H9 (cell line): ENCODE data around the gene MCAT. TPM values are rescaled to one million over a fixed set of nuclear protein-coding genes. Genes with fewer than 3 reads are reported as not detected.

ENCODE experiments used
- DNase-seq: peaks from one replicate; pipeline ENCODE4 v3.0.0-alpha.2; 2017
- H2AFZ ChIP-seq: one replicate; pipeline ENCODE4 v1.6.1; 2013; ENCODE audit warnings: mild to moderate bottlenecking, low read length, control low read depth, moderate library complexity
- H2AK5ac ChIP-seq: 2 replicates; pipeline ENCODE4 v1.6.1; 2013; ENCODE audit warnings: low read length, control low read depth, mixed read lengths; ENCODE audit not compliant: insufficient read length
- H2BK120ac ChIP-seq: one replicate; pipeline ENCODE4 v1.6.1; 2013; ENCODE audit warnings: low read depth, mild to moderate bottlenecking, low read length, control low read depth, inconsistent platforms; ENCODE audit not compliant: poor library complexity, severe bottlenecking
- H2BK12ac ChIP-seq: 2 replicates; pipeline ENCODE4 v1.6.1; 2013; ENCODE audit warnings: low read length, control low read depth, mixed read lengths, low read depth; ENCODE audit not compliant: insufficient read length
- H2BK15ac ChIP-seq: 2 replicates; pipeline ENCODE4 v1.6.1; 2013; ENCODE audit warnings: low read depth, low read length, control low read depth
- H2BK20ac ChIP-seq: one replicate; pipeline ENCODE4 v1.6.1; 2013; ENCODE audit warnings: low read depth, mild to moderate bottlenecking, low read length, control low read depth, inconsistent platforms; ENCODE audit not compliant: poor library complexity, severe bottlenecking
- H2BK5ac ChIP-seq: 2 replicates; pipeline ENCODE4 v1.6.1; 2013; ENCODE audit warnings: low read length, control low read depth, mixed read lengths; ENCODE audit not compliant: insufficient read length
- H3K14ac ChIP-seq: 2 replicates; pipeline ENCODE4 v1.6.1; 2013; ENCODE audit warnings: low read length, control low read depth; ENCODE audit not compliant: insufficient read depth
- H3K18ac ChIP-seq: 2 replicates; pipeline ENCODE4 v1.6.1; 2013; ENCODE audit warnings: low read depth, mild to moderate bottlenecking, mixed read lengths, low read length, control low read depth; ENCODE audit not compliant: insufficient read length
- H3K23ac ChIP-seq: 2 replicates; pipeline ENCODE4 v1.6.1; 2013; ENCODE audit warnings: low read length, control low read depth, mixed read lengths, low read depth; ENCODE audit not compliant: insufficient read length
- H3K23me2 ChIP-seq: 2 replicates; pipeline ENCODE4 v1.6.1; 2013; ENCODE audit warnings: low read depth, mild to moderate bottlenecking, mixed read lengths, low read length, control low read depth; ENCODE audit not compliant: insufficient read length, poor library complexity, severe bottlenecking
- H3K27ac ChIP-seq: 2 replicates; pipeline ENCODE4 v1.5.1; 2013; ENCODE audit warnings: low read length, control low read depth, mixed read lengths, low read depth; ENCODE audit not compliant: insufficient read length
- H3K27me3 ChIP-seq: 2 replicates; pipeline ENCODE4 v1.6.1; 2013; ENCODE audit warnings: low read length, control low read depth, inconsistent platforms; ENCODE audit not compliant: insufficient read depth
- H3K4ac ChIP-seq: 2 replicates; pipeline ENCODE4 v1.6.1; 2013; ENCODE audit warnings: low read depth, mild to moderate bottlenecking, control low read depth, inconsistent platforms, low read length, moderate library complexity
- H3K4me1 ChIP-seq: 2 replicates; pipeline ENCODE4 v1.6.1; 2013; ENCODE audit warnings: low read length, control low read depth, inconsistent platforms; ENCODE audit not compliant: insufficient read depth
- H3K4me2 ChIP-seq: 2 replicates; pipeline ENCODE4 v1.6.1; 2013; ENCODE audit warnings: low read length, control low read depth, mixed read lengths; ENCODE audit not compliant: insufficient read length, insufficient read depth
- H3K56ac ChIP-seq: 2 replicates; pipeline ENCODE4 v1.6.1; 2013; ENCODE audit warnings: low read depth, mild to moderate bottlenecking, mixed read lengths, low read length, control low read depth; ENCODE audit not compliant: insufficient read length
- H3K79me1 ChIP-seq: 2 replicates; pipeline ENCODE4 v1.6.1; 2013; ENCODE audit warnings: low read depth, mild to moderate bottlenecking, moderate library complexity, low read length, control low read depth, inconsistent platforms; ENCODE audit not compliant: insufficient read depth, poor library complexity, severe bottlenecking
- H3K79me2 ChIP-seq: 2 replicates; pipeline ENCODE4 v1.6.1; 2013; ENCODE audit warnings: low read length, control low read depth, inconsistent platforms; ENCODE audit not compliant: insufficient read depth
- H3K9ac ChIP-seq: 2 replicates; pipeline ENCODE4 v1.6.1; 2013; ENCODE audit warnings: low read length, control low read depth, mixed read lengths; ENCODE audit not compliant: insufficient read length; ENCODE audit errors: extremely low read depth
- H3K9me3 ChIP-seq: one replicate; pipeline ENCODE4 v1.6.1; 2013; ENCODE audit warnings: low read depth, low read length, inconsistent platforms; ENCODE audit not compliant: control insufficient read depth
- H3T11ph ChIP-seq: one replicate; pipeline ENCODE4 v1.6.1; 2013; ENCODE audit warnings: mild to moderate bottlenecking, low read length, control low read depth, inconsistent platforms
- H4K20me1 ChIP-seq: one replicate; pipeline ENCODE4 v1.6.1; 2013; ENCODE audit not compliant: control insufficient read depth, insufficient read length, insufficient read depth
- H4K5ac ChIP-seq: 2 replicates; pipeline ENCODE4 v1.6.1; 2013; ENCODE audit warnings: low read depth, mild to moderate bottlenecking, mixed read lengths, low read length, control low read depth; ENCODE audit not compliant: insufficient read length
- H4K8ac ChIP-seq: replicated peaks from 2 replicates; pipeline ENCODE4 v1.6.1; 2013; ENCODE audit warnings: low read length, control low read depth, mixed read lengths, low read depth; ENCODE audit not compliant: insufficient read length
- H4K91ac ChIP-seq: 2 replicates; pipeline ENCODE4 v1.6.1; 2013; ENCODE audit warnings: low read depth, mild to moderate bottlenecking, moderate library complexity, mixed read lengths, low read length, control low read depth; ENCODE audit not compliant: insufficient read length
- H3K27ac Mint-ChIP-seq, 3 experiments: 2 replicates in 2 of 3; 3 replicates in 1 of 3; pipeline ENCODE4 v1.8.0; 2020 to 2021; ENCODE audit warnings: mixed read lengths in 3 of 3, mild to moderate bottlenecking in 1 of 3, moderate library complexity in 1 of 3
- H3K27me3 Mint-ChIP-seq: 2 replicates; pipeline ENCODE4 v1.8.0; 2021; ENCODE audit warnings: low read depth, mild to moderate bottlenecking, moderate library complexity, mixed read lengths
- H3K36me3 Mint-ChIP-seq, 3 experiments: 2 replicates in 2 of 3; 3 replicates in 1 of 3; pipeline ENCODE4 v1.8.0; 2020 to 2021; ENCODE audit warnings: low read depth in 3 of 3, mixed read lengths in 3 of 3; ENCODE audit not compliant: insufficient read depth in 1 of 3
- H3K4me1 Mint-ChIP-seq, 2 experiments: 2 replicates each; pipeline ENCODE4 v1.8.0; 2020; ENCODE audit warnings: mixed read lengths in 2 of 2
- H3K4me3 Mint-ChIP-seq, 2 experiments: 2 replicates in 1 of 2; 3 replicates in 1 of 2; pipeline ENCODE4 v1.8.0; 2020 to 2021; ENCODE audit warnings: mild to moderate bottlenecking in 2 of 2, mixed read lengths in 2 of 2, moderate library complexity in 1 of 2
- H3K9me3 Mint-ChIP-seq, 2 experiments: 2 replicates in 1 of 2; 3 replicates in 1 of 2; pipeline ENCODE4 v1.8.0; 2020; ENCODE audit warnings: mild to moderate bottlenecking in 2 of 2, mixed read lengths in 2 of 2, moderate library complexity in 1 of 2
- WGBS: extraction: QIAGEN DNeasy Blood & Tissue Kit; methylation state at CpG from one replicate; pipeline ENCODE4 v1.1.7; 2013; ENCODE audit warnings: missing lambda C conversion rate, low lambda C conversion rate, mixed read lengths; ENCODE audit not compliant: insufficient read length; ENCODE audit errors: extremely low coverage; 5-methylcytosine and 5-hydroxymethylcytosine counted together
- total RNA-seq: library from RNA; stranded (reverse); gene quantifications from 2 replicates; pipeline ENCODE4 v1.2.1, GENCODE V29; 2021
- TF ChIP-seq, protein P1 (sequence below): fragments of 200-600 bp; sonication (generic); conservative IDR thresholded peaks from 3 replicates; pipeline ENCODE4 v1.8.0; 2021; ENCODE audit warnings: antibody characterized with exemption, mild to moderate bottlenecking

The MCAT gene
- total RNA-seq, 1 experiment from 2014 or later, result 20.3 TPM

DNA sequence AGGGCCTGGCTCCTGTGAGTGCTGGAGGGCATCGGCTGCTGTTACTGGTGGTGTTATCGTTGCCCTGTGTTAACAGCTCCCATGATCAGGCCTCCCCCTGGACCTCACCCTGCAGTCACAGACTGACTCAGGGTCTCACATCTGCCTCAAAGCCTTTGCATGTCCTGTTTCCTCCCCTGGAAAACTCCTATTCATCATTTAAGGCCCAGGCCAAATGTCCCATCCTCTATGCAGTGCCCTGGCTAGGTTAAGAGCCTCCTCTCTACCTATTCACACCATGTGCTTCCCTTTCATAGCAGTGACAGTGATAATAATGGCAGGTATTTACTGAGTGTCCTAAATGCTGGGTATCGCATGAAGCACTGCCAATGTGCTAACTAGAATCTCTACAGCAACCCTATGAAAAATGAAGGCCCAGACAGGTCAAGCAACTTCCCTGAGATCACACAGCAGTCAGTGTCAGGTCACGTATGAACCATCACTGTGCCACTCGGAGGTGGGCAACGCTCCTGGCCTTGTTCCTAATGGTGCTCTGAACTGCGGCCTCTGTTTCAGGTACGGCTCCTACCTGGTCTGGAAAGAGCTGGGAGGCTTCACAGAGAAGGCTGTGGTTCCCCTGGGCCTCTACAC is 17.4 kb upstream of the MCAT start:
- peaks cover 4% of the 10 kb centered on the region for H3K27me3 Mint-ChIP-seq
- H2BK15ac ChIP-seq, result no peak overlapping the region
- no peaks in the 10 kb centered on the region for H3K79me1 ChIP-seq
- H3K4me1 Mint-ChIP-seq, result peaks cover 0 to 17% of the 10 kb centered on the region in 2 experiments; a peak in 2 of 4 replicates
- H3K27ac Mint-ChIP-seq, result peak overlapping the region in 1 of 3 experiments; percentile 35; a peak in 1 of 7 replicates
- H3K14ac ChIP-seq, result no peak overlapping the region; the same call in 1 of the 2 replicates
- no peak overlapping the region for H3K23ac ChIP-seq
- TF ChIP-seq, protein P1, sequence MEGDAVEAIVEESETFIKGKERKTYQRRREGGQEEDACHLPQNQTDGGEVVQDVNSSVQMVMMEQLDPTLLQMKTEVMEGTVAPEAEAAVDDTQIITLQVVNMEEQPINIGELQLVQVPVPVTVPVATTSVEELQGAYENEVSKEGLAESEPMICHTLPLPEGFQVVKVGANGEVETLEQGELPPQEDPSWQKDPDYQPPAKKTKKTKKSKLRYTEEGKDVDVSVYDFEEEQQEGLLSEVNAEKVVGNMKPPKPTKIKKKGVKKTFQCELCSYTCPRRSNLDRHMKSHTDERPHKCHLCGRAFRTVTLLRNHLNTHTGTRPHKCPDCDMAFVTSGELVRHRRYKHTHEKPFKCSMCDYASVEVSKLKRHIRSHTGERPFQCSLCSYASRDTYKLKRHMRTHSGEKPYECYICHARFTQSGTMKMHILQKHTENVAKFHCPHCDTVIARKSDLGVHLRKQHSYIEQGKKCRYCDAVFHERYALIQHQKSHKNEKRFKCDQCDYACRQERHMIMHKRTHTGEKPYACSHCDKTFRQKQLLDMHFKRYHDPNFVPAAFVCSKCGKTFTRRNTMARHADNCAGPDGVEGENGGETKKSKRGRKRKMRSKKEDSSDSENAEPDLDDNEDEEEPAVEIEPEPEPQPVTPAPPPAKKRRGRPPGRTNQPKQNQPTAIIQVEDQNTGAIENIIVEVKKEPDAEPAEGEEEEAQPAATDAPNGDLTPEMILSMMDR, result no peak
- H3K56ac ChIP-seq, result no peak overlapping the region
- no peak overlapping the region for H2AK5ac ChIP-seq
- H3K36me3 Mint-ChIP-seq, result no peaks in the 10 kb centered on the region
- H3K79me2 ChIP-seq, result no peaks in the 10 kb centered on the region
- H3K9me3 ChIP-seq, result no peaks in the 10 kb centered on the region
- no peaks in the 10 kb centered on the region for H4K20me1 ChIP-seq
- no peaks in the 10 kb centered on the region for H3K27me3 ChIP-seq
- no peaks in the 10 kb centered on the region for H3K23me2 ChIP-seq
- no peak overlapping the region for H2BK5ac ChIP-seq
- H4K8ac ChIP-seq, result no peak overlapping the region
- H4K5ac ChIP-seq, result no peak overlapping the region
- H3K4me1 ChIP-seq, result no peaks in the 10 kb centered on the region
- H2BK120ac ChIP-seq, result no peak overlapping the region
- no peak overlapping the region for H3K18ac ChIP-seq
- no peak overlapping the region for H3K4ac ChIP-seq
- H3K9me3 Mint-ChIP-seq, result no peaks in the 10 kb centered on the region
- H2AFZ ChIP-seq, result no peak overlapping the region
- no peak overlapping the region for H4K91ac ChIP-seq
- H2BK12ac ChIP-seq, result no peak overlapping the region
- no peak overlapping the region for H3K4me2 ChIP-seq
- H3K4me3 Mint-ChIP-seq, result no peak overlapping the region
- no CpG with 5 or more reads among the region's 8 CpGs for WGBS
- no peak overlapping the region for H3K27ac ChIP-seq
- DNase-seq, result no peak
- H3K9ac ChIP-seq, result no peak overlapping the region
- no peak overlapping the region for H2BK20ac ChIP-seq
- no peak overlapping the region for H3T11ph ChIP-seq
